ENCODE results near the gene TMC7.

Gene TMC7

GRCh38 chr16:19029980-19030379 is 46.2 kb downstream of the TMC7 start:
- DNase-seq: no peak
- Histone ChIP-seq H3K4me1 (no peaks in the 10 kb centered on the region), H3K9me3 (no peaks in the 10 kb centered on the region), H3K4me3 (no peak overlapping the region), H3K27ac (no peak overlapping the region), H3K36me3 (no peaks in the 10 kb centered on the region), H3K27me3 (no peaks in the 10 kb centered on the region)
- TF ChIP-seq, protein P1, sequence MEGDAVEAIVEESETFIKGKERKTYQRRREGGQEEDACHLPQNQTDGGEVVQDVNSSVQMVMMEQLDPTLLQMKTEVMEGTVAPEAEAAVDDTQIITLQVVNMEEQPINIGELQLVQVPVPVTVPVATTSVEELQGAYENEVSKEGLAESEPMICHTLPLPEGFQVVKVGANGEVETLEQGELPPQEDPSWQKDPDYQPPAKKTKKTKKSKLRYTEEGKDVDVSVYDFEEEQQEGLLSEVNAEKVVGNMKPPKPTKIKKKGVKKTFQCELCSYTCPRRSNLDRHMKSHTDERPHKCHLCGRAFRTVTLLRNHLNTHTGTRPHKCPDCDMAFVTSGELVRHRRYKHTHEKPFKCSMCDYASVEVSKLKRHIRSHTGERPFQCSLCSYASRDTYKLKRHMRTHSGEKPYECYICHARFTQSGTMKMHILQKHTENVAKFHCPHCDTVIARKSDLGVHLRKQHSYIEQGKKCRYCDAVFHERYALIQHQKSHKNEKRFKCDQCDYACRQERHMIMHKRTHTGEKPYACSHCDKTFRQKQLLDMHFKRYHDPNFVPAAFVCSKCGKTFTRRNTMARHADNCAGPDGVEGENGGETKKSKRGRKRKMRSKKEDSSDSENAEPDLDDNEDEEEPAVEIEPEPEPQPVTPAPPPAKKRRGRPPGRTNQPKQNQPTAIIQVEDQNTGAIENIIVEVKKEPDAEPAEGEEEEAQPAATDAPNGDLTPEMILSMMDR (IDR thresholded peaks at IDR 0.05): no peak
- intact Hi-C loops (cut with DNase I; ENCODE audit: low total_unique reads): no loop called here

DNA sequence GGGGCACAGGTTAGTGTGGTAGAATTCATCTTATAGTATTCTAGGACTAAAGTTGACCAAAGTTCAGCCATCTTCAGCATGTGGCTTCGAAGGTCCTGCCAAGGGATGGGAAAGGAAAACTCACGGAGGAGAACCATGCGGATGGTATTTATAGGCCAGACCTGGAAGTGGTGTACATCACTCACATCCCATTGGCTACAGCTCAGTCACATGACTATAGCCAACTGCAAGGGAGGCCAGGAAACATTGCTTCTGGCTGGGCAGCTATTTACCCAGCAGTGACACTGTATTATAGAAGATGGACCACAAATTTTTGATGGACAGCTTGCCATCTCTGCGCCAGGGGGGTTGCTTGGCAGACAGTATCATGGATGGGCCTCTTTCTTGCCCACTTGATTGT is 48.0 kb downstream of the TMC7 start:
- TF ChIP-seq, protein P1 (IDR thresholded peaks at IDR 0.05): no peak
- H3K36me3 ChIP-seq: no peaks in the 10 kb centered on the region
- H3K27ac ChIP-seq: no peak overlapping the region
- H3K9me3 ChIP-seq: no peaks in the 10 kb centered on the region
- DNase-seq: no peak
- H3K4me3 ChIP-seq: no peak overlapping the region
- H3K27me3 ChIP-seq: no peaks in the 10 kb centered on the region
- H3K4me1 ChIP-seq: no peaks in the 10 kb centered on the region
- intact Hi-C loops (cut with DNase I; ENCODE audit: low total_unique reads): no loop called here

DNA sequence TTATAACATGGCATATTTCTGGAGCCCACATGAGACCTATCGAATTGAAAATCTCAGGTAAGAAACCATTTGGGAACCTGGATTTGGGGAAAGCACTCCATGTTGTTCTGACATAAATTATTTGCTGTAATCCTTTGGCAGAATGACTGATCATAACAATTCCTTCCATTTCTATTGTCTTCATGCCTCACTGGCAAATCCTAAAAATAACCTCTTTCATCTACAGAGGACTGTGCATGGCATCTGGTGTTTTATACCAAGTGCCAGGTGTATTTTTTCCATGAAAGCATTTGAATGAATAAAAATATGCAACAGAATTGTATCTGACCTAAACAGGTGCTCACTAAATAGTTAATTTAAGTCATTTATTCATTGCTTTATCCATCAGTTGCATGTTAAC is 50.0 kb downstream of the TMC7 start:
- DNase-seq: no peak
- intact Hi-C loops (cut with DNase I; ENCODE audit: low total_unique reads): no loop called here
- TF ChIP-seq, protein P1 (IDR thresholded peaks at IDR 0.05): no peak

GRCh38 chr16:19040400-19040799 is 56.7 kb downstream of the TMC7 start:
- TF ChIP-seq, protein P1 (IDR thresholded peaks at IDR 0.05): no peak
- no peaks in the 10 kb centered on the region for H3K9me3 ChIP-seq
- intact Hi-C loops (cut with DNase I; ENCODE audit: low total_unique reads): no loop called here
- H3K27ac ChIP-seq: no peak overlapping the region
- no peaks in the 10 kb centered on the region for H3K36me3 ChIP-seq
- H3K27me3 ChIP-seq: no peaks in the 10 kb centered on the region
- no peak overlapping the region for H3K4me3 ChIP-seq
- no peaks in the 10 kb centered on the region for H3K4me1 ChIP-seq
- DNase-seq: no peak

More for the DNA sequence above, 50.0 kb downstream of the TMC7 start:
- Histone ChIP-seq H3K27me3 (no peaks in the 10 kb centered on the region), H3K36me3 (no peaks in the 10 kb centered on the region), H3K4me3 (no peak overlapping the region), H3K4me1 (no peaks in the 10 kb centered on the region), H3K27ac (no peak overlapping the region), H3K9me3 (no peaks in the 10 kb centered on the region)

DNA sequence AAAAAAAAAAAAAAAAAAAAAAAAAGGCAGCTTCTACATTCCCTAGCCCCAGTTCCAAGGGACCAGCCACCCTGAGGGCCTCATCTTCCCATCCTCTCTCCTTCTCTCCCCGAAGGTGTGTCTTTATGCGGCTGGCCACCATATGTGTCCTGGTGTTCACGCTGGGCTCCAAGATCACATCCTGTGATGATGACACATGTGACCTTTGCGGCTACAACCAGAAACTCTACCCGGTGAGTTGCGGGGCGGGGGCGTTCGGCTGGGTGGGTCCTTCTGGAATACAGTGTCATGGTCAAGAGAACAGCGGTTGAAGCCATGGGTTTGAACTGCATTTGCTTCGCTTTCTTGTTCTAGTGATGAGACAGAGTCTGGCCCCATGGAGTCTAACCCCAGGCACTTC is 61.0 kb downstream of the TMC7 start:
- no peak overlapping the region for H3K27ac ChIP-seq
- no peak overlapping the region for H3K4me3 ChIP-seq
- TF ChIP-seq, protein P1 (IDR thresholded peaks at IDR 0.05): no peak
- H3K27me3 ChIP-seq: no peaks in the 10 kb centered on the region
- intact Hi-C loops (cut with DNase I; ENCODE audit: low total_unique reads): no loop called here
- no peaks in the 10 kb centered on the region for H3K4me1 ChIP-seq
- no peaks in the 10 kb centered on the region for H3K9me3 ChIP-seq
- no peak for DNase-seq
- H3K36me3 ChIP-seq: no peaks in the 10 kb centered on the region

DNA sequence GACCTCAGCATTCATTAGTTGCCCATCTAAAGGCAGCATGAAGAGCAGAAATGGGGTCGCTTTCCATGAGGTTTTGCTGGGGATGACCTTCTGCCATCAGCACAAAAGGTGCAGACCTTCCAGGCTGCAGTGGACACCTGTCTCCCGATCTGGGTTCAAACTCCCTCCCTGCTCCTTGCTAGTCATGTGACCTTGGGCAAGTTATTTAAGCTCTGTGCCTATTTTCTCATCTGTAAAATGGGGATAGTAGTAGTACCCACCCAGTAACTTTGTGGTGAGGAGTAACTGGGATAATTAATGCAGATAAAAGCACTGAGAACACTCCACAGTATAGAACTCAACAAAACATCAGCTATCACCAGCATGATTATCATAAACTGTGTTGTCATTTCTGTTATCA is 62.3 kb downstream of the TMC7 start:
- TF ChIP-seq, protein P1 (IDR thresholded peaks at IDR 0.05): no peak
- H3K4me3 ChIP-seq: no peak overlapping the region

More for the DNA sequence above, 62.3 kb downstream of the TMC7 start:
- H3K27me3 ChIP-seq: no peaks in the 10 kb centered on the region
- no peaks in the 10 kb centered on the region for H3K4me1 ChIP-seq
- H3K36me3 ChIP-seq: no peaks in the 10 kb centered on the region
- no peaks in the 10 kb centered on the region for H3K9me3 ChIP-seq
- intact Hi-C loops (cut with DNase I; ENCODE audit: low total_unique reads): no loop called here
- H3K27ac ChIP-seq: no peak overlapping the region
- DNase-seq: no peak

Data from tibial artery (tissue), 4 donors.